Activated naive CD4-positive, alpha-beta T cell treated with Interleukin-2 at 50 U/mL for 16 hours (primary cell): ENCODE data around the gene FMO4.
"Not testable (repeated sequence)": the region's sequence is repeated elsewhere in the genome, so short reads cannot be mapped to it uniquely, and the experiment has no call there.

Experiments
- DNase-seq: peaks from one replicate; pipeline ENCODE4 v3.0.0-alpha.2; 2020

The FMO4 gene

DNA sequence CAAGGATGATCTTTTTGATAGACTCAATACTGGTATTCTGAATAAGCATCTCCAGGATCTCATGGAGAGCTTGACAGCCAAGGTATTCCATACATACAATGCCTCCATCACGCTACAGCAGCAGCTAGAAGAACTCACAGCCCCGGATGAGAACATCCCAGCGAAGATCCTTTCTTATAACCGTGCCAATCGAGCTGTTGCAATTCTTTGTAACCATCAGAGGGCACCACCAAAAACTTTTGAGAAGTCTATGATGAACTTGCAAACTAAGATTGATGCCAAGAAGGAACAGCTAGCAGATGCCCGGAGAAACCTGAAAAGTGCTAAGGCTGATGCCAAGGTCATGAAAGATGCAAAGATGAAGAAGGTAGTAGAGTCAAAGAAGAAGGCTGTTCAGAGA, 25.4 kb downstream of the FMO4 start:
- not testable (repeated sequence) for DNase-seq

DNA sequence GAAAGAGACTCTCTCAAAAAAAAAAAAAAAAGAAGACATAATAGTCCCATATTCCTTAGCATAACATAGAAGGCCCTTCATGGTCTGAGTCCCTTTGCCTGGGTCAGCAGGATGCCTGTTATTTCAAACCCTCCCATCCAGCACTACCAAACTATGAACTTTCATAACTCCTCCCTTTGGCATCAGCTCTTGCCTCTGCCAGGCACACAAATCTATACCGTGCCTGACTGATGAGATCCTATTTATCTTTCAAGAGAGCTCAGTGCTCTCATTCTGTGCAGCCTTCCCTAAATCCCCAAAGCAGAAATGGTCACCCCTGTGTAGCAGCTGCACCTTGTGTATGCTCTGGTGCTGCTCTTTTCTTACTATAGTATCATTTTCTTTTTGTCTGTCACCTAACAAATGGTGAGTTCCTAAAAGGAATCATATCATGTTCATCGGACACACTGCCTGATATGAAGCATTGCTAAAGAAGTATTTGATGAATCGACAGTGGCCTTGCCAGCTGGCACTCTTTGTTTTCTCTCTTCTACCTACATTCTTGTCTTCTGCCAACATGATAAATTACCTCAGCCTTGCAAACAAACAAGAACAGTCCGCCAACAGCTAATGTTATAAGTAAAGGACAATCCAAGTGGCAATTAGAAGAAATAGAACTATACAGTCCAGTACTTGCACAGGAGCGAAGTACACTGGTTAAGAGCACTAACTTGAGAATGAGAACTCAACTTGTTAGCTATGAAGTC, 29.9 kb downstream of the FMO4 start:
- DNase-seq = no peak

DNA sequence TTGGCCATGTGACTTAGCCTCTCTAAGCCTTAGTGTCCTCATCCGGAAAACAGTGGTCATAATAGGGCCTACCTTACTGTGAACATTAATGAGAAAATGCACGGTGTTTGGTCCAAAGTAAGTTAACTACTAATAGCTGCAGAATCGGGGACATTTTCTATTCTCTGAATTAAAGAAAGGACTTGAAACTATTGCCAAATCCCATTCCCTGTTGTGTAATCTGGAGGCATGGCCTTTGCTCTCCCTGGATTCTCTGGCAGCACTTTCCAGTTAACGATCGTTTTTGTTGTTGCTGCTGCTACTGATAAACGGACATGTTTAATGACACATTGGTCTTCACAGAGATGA, 30.5 kb downstream of the FMO4 start:
- DNase-seq = no peak

DNA sequence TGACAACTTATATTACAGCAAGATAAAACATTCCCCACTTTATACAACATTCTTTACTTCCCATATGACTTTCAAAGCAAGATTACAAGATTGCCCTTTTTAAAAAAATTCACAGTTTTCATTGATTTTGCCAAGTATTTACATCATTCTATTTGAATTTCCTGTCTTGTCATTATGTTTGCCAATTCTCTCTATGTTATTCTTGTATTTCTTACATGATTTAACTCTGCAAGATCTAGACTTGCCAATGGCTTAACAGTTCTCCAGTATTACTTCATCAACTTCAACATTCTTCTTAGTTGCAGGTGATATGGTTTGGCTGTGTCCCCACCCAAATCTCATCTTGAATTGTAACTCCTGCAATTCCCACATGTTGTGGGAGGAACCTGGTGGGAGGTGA, 31.6 kb downstream of the FMO4 start:
- no peak for DNase-seq

DNA sequence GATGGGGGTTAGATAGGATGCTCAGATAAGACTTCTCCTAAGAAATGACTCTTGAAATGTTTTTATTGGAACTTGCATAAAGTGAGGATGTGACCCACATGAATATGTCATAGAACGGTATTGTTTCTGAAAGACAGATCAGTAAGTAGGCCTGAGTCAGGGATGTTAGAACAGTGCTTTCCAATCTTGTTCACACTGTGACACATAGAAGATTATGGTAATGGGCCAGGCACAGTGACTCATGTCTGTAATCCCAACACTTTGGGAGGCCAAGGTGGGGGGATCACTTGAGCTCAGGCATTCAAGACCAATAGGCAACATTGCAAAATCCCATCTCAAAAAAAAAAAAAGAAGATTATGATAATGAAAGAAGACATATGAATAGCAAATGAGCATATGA, 32.9 kb downstream of the FMO4 start:
- no peak for DNase-seq

DNA sequence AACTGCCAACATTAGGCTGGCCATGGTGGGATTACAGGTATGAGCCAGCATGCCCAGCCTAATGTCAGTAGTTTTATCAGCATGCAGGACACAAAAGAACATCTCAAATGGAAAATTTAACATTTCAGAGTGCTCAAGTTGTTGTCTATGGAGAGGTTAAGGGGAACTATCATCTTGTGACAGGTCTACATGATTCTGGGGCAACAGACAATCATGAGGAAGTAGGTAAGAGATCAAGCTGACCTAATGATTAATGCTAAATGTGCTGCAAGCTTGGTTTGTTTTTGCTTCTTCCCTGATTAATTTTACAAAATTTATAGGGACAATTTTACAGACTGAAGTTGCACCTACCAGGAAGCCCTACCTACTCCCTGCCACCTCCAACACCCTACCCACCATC, 36.6 kb downstream of the FMO4 start:
- DNase-seq = no peak

DNA sequence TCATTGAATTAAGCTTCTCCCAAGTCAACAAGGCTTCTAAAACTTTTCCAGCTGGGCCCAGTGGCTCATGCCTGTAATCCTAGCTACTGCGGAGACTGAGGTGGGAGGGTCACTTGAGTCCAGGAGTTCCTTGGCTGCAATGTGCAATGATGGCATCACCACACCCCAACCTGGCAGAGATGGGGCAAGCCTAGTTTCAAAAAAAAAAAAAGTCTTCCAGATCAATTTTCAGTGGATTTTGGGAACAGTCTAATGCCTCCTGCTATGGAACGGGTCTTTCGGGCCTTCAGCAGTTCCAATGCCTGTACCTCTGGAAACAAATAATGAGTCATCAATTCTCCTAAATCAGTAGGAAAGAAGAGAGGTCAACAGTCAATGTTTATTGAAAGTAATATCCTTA, 38.0 kb downstream of the FMO4 start:
- no peak for DNase-seq

DNA sequence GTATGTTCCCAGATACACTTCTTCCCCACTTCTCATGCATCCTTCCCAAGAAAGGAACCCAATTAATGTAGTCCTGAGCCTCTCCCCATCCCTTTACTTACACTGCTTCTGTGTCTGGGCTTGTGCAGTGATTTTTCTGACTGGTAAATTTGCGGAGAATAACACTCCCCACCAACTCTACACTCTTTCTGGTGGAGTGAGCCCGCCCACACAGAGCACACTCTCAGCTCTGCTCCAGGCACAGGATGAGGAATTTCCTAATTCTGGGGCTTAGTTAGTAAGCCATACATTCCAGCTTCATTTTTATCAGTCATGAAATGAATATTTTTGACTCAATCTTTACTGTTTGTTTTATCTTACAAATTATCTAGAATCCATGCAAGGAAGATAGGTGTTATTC, 38.6 kb downstream of the FMO4 start:
- no peak for DNase-seq

DNA sequence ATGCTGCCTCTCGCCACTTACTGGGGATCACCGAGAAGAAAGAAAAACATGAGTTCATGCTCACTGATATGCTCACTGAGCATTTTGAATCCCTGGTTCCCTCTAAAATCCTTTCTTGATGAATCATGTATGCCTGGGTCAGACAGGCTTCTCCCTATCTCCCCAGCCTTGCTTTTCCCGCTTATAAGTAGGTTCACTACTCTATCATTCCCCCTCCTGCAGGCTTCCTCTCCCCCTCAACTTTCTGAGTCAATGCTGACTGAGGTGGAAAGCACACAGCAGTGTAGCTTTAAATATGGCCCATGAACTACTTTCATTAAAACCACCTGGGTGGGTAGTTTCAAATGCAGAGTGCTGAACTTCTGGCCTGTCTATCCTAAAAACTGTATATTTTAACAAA, 41.7 kb downstream of the FMO4 start:
- no peak for DNase-seq

DNA sequence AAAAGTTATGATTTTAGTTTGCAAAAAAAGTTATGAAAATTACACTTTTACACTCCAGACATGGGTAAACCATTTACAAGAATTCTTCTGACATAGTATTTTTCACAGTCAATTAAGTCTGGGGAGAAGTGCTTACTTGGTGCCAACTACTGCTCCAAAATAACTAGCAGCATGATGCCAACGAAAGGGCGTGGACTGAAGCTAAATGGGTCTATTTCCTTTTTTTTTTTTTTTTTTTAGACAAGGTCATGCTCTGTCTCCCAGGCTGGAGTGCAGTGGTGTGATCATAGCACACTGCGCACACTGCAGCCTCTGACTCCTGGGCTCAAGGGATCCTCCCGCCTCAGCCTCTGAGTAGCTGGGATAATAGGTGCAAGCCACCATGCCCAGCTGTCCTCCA, 43.2 kb downstream of the FMO4 start:
- no peak for DNase-seq

DNA sequence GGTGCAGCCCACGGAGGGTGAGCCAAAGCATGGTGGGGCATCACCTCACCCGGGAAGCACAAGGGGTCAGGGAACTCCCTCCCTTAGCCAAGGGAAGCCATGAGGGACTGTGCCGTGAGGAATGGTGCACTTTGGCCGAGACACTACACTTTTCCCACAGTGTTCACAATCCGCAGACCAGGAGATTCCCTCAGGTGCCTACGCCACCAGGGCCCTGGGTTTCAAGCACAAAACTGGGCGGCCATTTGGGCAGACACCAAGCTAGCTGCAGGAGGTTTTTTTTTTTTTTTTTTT, 45.3 kb downstream of the FMO4 start:
- not testable (repeated sequence) for DNase-seq

DNA sequence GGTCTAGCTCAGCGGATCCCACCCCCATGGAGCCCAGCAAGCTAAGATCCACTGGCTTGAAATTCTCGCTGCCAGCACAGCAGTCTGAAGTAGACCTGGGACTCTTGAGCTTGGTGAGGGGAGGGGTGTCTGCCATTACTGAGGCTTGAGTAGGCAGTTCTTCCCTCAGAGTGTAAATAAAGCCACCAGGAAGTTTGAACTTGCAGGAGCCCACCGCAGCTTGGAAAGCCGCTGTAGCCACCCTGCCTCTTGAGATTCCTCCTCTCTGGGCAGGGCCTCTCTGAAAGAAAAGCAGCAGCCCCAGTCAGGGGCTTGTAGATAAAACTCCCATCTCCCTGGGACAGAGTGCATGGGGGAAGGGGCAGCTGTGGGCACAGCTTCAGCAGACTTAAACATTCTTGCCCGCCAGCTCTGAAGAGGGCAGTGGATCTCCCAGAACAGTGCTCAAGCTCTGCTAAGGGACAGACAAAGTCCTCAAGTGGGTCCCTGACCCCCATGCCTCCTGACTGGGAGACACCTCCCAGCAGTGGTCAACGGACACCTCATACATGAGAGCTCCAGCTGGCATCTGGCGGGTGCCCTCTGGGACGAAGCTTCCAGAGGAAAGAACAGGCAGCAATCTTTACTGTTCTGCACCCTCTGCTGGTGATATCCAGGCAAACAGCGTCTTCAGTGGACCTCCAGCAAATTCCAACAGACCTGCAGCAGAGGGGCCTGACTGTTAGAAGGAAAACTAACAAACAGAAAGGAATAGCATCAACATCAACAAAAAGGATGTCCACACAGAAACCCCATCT, 45.9 kb downstream of the FMO4 start:
- not testable (repeated sequence) for DNase-seq

DNA sequence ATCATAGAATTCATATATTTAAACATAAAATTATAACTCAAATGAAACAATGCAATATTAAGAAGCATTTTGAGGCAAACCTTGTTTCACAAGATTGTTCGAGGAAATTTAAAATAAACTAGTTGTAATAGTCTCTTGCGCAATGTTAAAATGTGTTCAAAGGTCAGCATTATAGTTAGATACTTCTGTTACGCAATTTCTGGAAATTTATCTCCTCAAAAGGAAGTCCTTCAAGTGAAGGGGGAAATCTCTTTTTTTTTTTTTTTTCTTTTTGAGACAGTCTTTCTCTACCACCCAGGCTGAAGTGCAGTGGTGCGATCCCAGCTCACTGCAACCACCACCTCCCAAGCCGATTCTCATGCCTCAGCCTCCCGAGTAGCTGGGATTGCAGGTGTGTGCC, 52.1 kb downstream of the FMO4 start:
- no peak for DNase-seq

DNA sequence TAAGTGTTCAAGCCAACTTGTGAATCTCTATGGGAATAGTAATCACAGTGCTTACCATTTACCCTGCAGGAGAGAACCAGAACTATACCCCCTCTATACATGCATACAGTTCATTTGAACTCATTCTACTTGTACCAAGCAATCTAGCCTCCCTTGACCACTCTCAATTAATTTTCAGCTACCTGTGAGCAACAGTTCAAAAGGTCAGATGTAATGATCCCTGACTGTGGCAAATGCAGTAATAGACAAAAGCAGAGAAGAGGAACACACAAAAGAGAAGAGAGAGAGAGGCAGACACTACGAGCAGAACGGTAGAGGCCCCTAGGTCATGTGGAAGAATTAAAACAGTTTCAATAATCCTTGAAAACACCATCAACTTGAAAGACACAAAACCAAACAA, 52.8 kb downstream of the FMO4 start:
- no peak for DNase-seq

DNA sequence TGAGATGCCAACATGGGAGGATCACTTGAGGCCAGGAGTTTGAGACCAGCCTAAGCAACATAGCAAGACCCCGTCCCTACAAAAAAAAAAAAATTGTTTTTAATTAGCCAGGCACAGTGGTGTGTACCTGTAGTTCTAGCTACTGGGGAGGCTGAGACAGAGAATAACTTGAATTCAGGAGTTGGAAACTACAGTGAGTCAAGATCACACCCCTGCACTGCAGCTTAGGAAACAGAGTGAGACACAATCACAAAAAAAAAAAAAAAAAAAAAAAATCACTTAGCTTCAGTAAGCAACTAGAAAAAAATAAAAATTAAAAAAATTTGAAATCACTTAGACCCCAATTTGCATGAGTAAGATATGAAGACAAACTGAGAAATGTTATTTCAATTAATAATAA, 53.5 kb downstream of the FMO4 start:
- no peak for DNase-seq

DNA sequence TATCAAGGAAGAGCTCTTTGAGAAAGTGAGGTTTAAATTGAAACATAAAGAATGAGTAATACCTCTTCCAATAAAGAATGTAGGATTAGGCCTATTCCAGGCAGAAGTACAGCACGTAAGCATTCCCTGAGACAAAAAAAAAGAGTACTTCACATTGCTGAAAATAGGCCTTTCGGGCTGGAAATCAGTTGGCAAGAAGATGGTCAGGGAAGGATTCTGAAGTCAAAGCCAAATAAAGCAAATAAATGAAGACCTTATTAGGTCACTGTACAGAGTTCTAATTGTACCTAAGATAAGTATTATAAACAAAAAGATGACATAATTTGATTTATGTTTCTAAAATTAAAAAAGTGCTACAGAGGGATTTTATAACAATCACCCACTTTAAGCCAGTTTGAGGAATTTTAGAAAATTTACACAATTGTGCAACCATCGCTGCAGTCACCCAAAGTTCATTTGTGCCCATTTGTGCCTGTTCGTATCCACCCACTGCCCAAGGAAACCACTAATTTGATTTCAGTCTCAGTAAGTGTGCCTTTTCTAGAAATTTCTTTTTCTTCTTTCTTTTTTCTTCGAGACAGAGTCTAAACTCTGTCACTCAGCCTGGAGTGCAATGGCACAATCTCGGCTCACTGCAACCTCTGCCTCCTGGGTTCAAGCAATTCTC, 58.6 kb downstream of the FMO4 start:
- DNase-seq = no peak

DNA sequence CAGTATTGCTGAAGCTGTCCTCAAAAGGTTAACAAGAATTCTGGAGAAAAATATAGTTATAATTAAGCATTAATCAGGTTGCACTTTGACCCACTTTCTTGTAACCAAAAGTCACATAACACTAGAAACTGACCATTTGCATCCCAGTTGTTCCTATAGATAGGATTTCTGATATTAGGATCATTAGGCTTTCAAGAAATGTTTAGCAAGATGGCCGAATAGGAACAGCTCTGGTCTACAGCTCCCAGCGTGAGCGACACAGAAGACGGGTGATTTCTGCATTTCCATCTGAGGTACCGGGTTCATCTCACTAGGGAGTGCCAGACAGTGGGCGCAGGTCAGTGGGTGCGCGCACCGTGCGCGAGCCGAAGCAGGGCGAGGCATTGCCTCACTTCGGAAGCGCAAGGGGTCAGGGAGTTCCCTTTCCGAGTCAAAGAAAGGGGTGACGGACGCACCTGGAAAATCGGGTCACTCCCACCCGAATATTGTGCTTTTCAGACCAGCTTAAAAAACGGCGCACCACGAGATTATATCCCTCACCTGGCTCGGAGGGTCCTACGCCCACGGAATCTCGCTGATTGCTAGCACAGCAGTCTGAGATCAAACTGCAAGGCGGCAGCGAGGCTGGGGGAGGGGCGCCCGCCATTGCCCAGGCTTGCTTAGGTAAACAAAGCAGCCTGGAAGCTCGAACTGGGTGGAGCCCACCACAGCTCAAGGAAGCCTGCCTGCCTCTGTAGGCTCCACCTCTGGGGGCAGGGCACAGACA, 59.6 kb downstream of the FMO4 start:
- not testable (repeated sequence) for DNase-seq

DNA sequence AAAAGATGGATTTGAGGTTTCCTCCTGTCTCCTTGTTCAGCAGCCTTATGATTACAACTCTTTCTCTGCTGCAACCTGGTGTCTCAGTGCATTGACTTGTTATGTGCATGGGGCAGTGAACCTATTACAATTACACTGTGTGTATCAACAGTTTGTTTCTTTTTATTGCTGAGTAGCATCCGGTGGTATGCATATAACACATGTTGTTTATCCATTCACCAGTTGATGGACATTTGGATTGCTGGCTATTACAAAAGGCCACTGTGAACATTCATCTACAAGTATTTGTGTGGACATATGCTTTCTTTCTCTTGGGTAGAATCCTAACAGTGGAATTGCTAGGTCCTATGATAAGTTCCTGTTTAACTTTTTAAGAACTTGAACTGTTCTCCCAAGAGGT, 65.9 kb downstream of the FMO4 start:
- no peak for DNase-seq

DNA sequence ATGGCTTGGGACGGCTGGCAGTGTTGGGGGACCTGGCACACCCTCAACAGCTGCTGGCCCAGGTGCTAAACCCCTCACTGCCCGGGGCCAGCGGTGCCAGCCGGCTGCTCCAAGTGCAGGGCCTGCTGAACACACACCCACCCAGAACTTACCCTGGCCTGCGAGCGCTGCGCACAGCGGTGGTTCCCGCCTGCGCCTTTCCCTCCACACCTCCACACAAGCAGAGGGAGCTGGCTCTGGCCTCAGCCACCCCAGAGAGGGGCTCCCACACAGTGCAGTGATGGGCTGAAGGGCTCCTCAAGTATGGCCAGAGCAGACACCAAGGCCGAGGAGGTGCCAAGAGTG, 67.9 kb downstream of the FMO4 start:
- no peak for DNase-seq

DNA sequence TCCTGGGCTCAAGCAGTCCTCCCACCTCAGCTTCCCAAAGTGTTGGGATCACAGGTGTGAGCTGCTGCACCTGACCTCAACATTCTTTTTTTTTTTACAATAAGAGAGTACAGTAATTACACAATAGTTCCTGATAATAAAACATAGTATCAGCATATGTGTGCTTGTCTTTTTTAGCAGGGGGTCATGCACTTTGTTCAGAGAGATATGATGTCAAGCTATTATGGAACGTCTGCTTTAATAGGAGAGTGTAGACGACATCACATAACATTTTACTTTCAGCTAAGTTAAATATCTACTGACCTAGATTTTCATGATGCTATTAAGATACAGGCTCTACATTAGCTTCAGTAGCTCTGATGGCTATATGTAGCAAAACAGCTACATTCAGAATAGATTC, 70.5 kb downstream of the FMO4 start:
- DNase-seq = no peak

DNA sequence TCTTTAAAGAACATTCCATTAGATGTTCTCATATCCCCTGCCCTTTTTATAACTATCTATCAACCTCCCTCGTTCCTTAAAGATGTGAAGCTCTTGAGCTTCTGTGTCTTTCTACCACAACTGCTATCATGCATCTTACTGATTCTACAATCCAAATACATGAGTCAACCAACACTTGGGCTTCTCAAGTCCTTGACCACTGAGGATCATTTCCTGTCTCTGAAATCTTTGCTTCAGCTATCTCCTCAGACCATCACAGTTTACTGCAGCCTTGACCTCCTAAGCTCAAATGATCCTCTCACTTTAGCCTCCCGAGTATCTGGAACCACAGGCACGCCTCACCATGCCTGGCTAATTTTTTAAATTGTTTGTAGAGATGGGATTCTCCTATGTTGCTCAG, 75.2 kb downstream of the FMO4 start:
- no peak for DNase-seq

DNA sequence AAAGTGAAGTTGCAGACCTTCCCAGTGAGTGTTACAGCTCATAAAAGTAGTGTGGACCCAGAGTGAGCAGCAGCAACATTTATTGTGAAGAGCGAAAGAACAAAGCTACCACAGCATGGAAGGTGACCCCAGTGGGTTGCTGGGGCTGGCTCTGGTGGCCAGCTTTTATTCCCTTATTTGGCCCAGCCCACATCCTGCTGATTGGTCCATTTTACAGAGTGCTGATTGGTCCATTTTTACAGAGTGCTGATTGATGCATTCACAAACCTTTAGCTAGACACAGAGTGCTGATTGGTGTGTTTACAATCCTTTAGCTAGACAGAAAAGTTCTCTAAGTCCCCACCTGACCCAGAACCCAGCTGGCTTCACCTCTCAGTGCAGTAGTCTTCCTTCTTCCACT, 76.8 kb downstream of the FMO4 start:
- DNase-seq = not testable (repeated sequence)
